ENCODE data around the gene GPRIN1.
A peak's percentile ranks its signal among the peaks of the same experiment; 100 is the strongest.
"Not testable (repeated sequence)": the region's sequence is repeated elsewhere in the genome, so short reads cannot be mapped to it uniquely, and the experiment has no call there.

GPRIN1 gene

GRCh38 chr5:176565760-176566288, 44.1 kb downstream of the GPRIN1 start:
- Mint-ChIP-seq H3K4me3 (no peak overlapping the region), H3K27ac (no peak overlapping the region), H3K4me1 (ENCODE audit: low read depth) (peaks cover 15% of the 10 kb centered on the region), H3K9me3 (no peaks in the 10 kb centered on the region), H3K27me3 (peaks cover 3% of the 10 kb centered on the region), H3K36me3 (ENCODE audit: low read depth) (no peaks in the 10 kb centered on the region)
- DNase-seq: no peak

- Mint-ChIP-seq H3K36me3 (ENCODE audit: low read depth) (no peaks in the 10 kb centered on the region), H3K4me1 (ENCODE audit: low read depth) (peaks cover 28% of the 10 kb centered on the region), H3K27ac (no peak overlapping the region), H3K9me3 (no peaks in the 10 kb centered on the region), H3K27me3 (no peaks in the 10 kb centered on the region), H3K4me3 (no peak overlapping the region)
- no peak for DNase-seq
These were observed 46.0 kb downstream of the GPRIN1 start for GRCh38 chr5:176564002-176564401.

- no peaks in the 10 kb centered on the region for H3K27me3 Mint-ChIP-seq
- peaks cover 28% of the 10 kb centered on the region for H3K4me1 Mint-ChIP-seq (ENCODE audit: low read depth)
- H3K36me3 Mint-ChIP-seq (ENCODE audit: low read depth): no peaks in the 10 kb centered on the region
- no peak overlapping the region for H3K4me3 Mint-ChIP-seq
- H3K27ac Mint-ChIP-seq: no peak overlapping the region
- H3K9me3 Mint-ChIP-seq: no peaks in the 10 kb centered on the region
- no peak for DNase-seq
These were observed 47.8 kb downstream of the GPRIN1 start for GRCh38 chr5:176562189-176562588.

- H3K36me3 Mint-ChIP-seq (ENCODE audit: low read depth): no peaks in the 10 kb centered on the region
These were observed 48.7 kb downstream of the GPRIN1 start for GRCh38 chr5:176561259-176561658.

GRCh38 chr5:176560364-176560763, 49.6 kb downstream of the GPRIN1 start:
- no peak for DNase-seq
- Mint-ChIP-seq H3K27me3 (no peaks in the 10 kb centered on the region), H3K4me3 (no peak overlapping the region), H3K4me1 (ENCODE audit: low read depth) (peaks cover 38% of the 10 kb centered on the region), H3K36me3 (ENCODE audit: low read depth) (no peaks in the 10 kb centered on the region), H3K9me3 (no peaks in the 10 kb centered on the region), H3K27ac (no peak overlapping the region)

More at GRCh38 chr5:176561259-176561658, 48.7 kb downstream of the GPRIN1 start:
- no peak overlapping the region for H3K4me3 Mint-ChIP-seq
- no peaks in the 10 kb centered on the region for H3K27me3 Mint-ChIP-seq
- H3K9me3 Mint-ChIP-seq: no peaks in the 10 kb centered on the region
- H3K27ac Mint-ChIP-seq: no peak overlapping the region
- peaks cover 31% of the 10 kb centered on the region for H3K4me1 Mint-ChIP-seq (ENCODE audit: low read depth)
- DNase-seq: no peak

- H3K27me3 Mint-ChIP-seq: no peaks in the 10 kb centered on the region
- H3K4me3 Mint-ChIP-seq: no peak overlapping the region
- no peak overlapping the region for H3K27ac Mint-ChIP-seq
- no peaks in the 10 kb centered on the region for H3K36me3 Mint-ChIP-seq (ENCODE audit: low read depth)
- peaks cover 45% of the 10 kb centered on the region for H3K4me1 Mint-ChIP-seq (ENCODE audit: low read depth)
- no peak for DNase-seq
- no peaks in the 10 kb centered on the region for H3K9me3 Mint-ChIP-seq
These were observed 50.3 kb downstream of the GPRIN1 start for GRCh38 chr5:176559683-176560082.

GRCh38 chr5:176557846-176558245, 52.1 kb downstream of the GPRIN1 start:
- no peaks in the 10 kb centered on the region for H3K36me3 Mint-ChIP-seq (ENCODE audit: low read depth)
- no peak overlapping the region for H3K27ac Mint-ChIP-seq
- H3K4me3 Mint-ChIP-seq: no peak overlapping the region
- H3K27me3 Mint-ChIP-seq: no peaks in the 10 kb centered on the region
- no peaks in the 10 kb centered on the region for H3K9me3 Mint-ChIP-seq
- DNase-seq: no peak
- H3K4me1 Mint-ChIP-seq (ENCODE audit: low read depth): peaks cover 61% of the 10 kb centered on the region

GRCh38 chr5:176553260-176554085, 56.5 kb downstream of the GPRIN1 start:
- no peak overlapping the region for H3K4me3 Mint-ChIP-seq
- H3K9me3 Mint-ChIP-seq: no peaks in the 10 kb centered on the region
- no peaks in the 10 kb centered on the region for H3K27me3 Mint-ChIP-seq
- DNase-seq: no peak
- peaks cover 56% of the 10 kb centered on the region for H3K4me1 Mint-ChIP-seq (ENCODE audit: low read depth)
- H3K36me3 Mint-ChIP-seq (ENCODE audit: low read depth): no peaks in the 10 kb centered on the region
- H3K27ac Mint-ChIP-seq: peak overlapping the region; percentile 69

GRCh38 chr5:176552332-176552869, 57.6 kb downstream of the GPRIN1 start:
- H3K4me3 Mint-ChIP-seq: no peak overlapping the region

GRCh38 chr5:176550937-176551336, 59.0 kb downstream of the GPRIN1 start:
- peak overlapping the region; percentile 72 for H3K27ac Mint-ChIP-seq
- DNase-seq; H3K27me3 Mint-ChIP-seq; H3K9me3 Mint-ChIP-seq; H3K36me3 Mint-ChIP-seq (ENCODE audit: low read depth): not testable (repeated sequence)
- peaks cover 67% of the 10 kb centered on the region for H3K4me1 Mint-ChIP-seq (ENCODE audit: low read depth)
- peak overlapping the region; percentile 52 for H3K4me3 Mint-ChIP-seq

More at GRCh38 chr5:176552332-176552869, 57.6 kb downstream of the GPRIN1 start:
- DNase-seq: no peak
- no peaks in the 10 kb centered on the region for H3K27me3 Mint-ChIP-seq
- no peaks in the 10 kb centered on the region for H3K36me3 Mint-ChIP-seq (ENCODE audit: low read depth)
- H3K4me1 Mint-ChIP-seq (ENCODE audit: low read depth): peaks cover 67% of the 10 kb centered on the region
- H3K9me3 Mint-ChIP-seq: no peaks in the 10 kb centered on the region
- no peak overlapping the region for H3K27ac Mint-ChIP-seq

GRCh38 chr5:176550275-176550831, 59.6 kb downstream of the GPRIN1 start:
- H3K27ac Mint-ChIP-seq: peak overlapping the region; percentile 72
- peak overlapping the region; percentile 52 for H3K4me3 Mint-ChIP-seq
- H3K36me3 Mint-ChIP-seq (ENCODE audit: low read depth): no peaks in the 10 kb centered on the region
- H3K9me3 Mint-ChIP-seq: no peaks in the 10 kb centered on the region
- DNase-seq: no peak
- H3K27me3 Mint-ChIP-seq: no peaks in the 10 kb centered on the region
- peaks cover 68% of the 10 kb centered on the region for H3K4me1 Mint-ChIP-seq (ENCODE audit: low read depth)

- DNase-seq: no peak
- Mint-ChIP-seq H3K27me3 (no peaks in the 10 kb centered on the region), H3K36me3 (ENCODE audit: low read depth) (no peaks in the 10 kb centered on the region), H3K9me3 (no peaks in the 10 kb centered on the region), H3K27ac (peak overlapping the region; percentile 72), H3K4me1 (ENCODE audit: low read depth) (peaks cover 68% of the 10 kb centered on the region), H3K4me3 (no peak overlapping the region)
These were observed 60.1 kb downstream of the GPRIN1 start for GRCh38 chr5:176549871-176550270.

GRCh38 chr5:176548967-176549444, 61.0 kb downstream of the GPRIN1 start, which contains the start of gene CDHR2:
TSS of gene CDHR2 (plus strand) at chr5:176549342. CDS start at chr5:176565353, 16,011 bp downstream.
- no peak within 1 kb of the TSS for H3K4me3 Mint-ChIP-seq
- no peaks in the 10 kb centered on the region for H3K36me3 Mint-ChIP-seq (ENCODE audit: low read depth)
- no peaks in the 10 kb centered on the region for H3K27me3 Mint-ChIP-seq
- peaks cover 68% of the 10 kb centered on the region for H3K4me1 Mint-ChIP-seq (ENCODE audit: low read depth)
- H3K27ac Mint-ChIP-seq: peak within 1 kb of the TSS; percentile 72
- H3K9me3 Mint-ChIP-seq: no peaks in the 10 kb centered on the region
- no peak for DNase-seq

- H3K36me3 Mint-ChIP-seq (ENCODE audit: low read depth): peaks cover 3% of the 10 kb centered on the region
- H3K27me3 Mint-ChIP-seq: no peaks in the 10 kb centered on the region
- H3K27ac Mint-ChIP-seq: peak overlapping the region; percentile 76
- no peaks in the 10 kb centered on the region for H3K9me3 Mint-ChIP-seq
- no peak for DNase-seq
- no peak overlapping the region for H3K4me3 Mint-ChIP-seq
- peaks cover 59% of the 10 kb centered on the region for H3K4me1 Mint-ChIP-seq (ENCODE audit: low read depth)
These were observed 62.2 kb downstream of the GPRIN1 start for GRCh38 chr5:176547802-176548201.

All from activated T-cell treated with anti-CD3 and anti-CD28 coated beads, Interleukin-2, amount 50 U/mL, for 24 hours (primary cell).